ENCODE data around the gene PDZD2.
"Not testable (repeated sequence)": the region's sequence is repeated elsewhere in the genome, so short reads cannot be mapped to it uniquely, and the experiment has no call there.

PDZD2 gene

GRCh38 chr5:32066448-32066847 lies 427.5 kb downstream of the PDZD2 start:
- no peaks in the 10 kb centered on the region for H3K9me3 ChIP-seq (ENCODE audit: control insufficient read depth, insufficient read depth, low read length)
- H3K9ac ChIP-seq (ENCODE audit: low read depth, low read length), result no peak overlapping the region
- no peaks in the 10 kb centered on the region for H3K27me3 ChIP-seq (ENCODE audit: control insufficient read depth, insufficient read depth, low read length)
- H3K4me1 ChIP-seq (ENCODE audit: control insufficient read depth, insufficient read depth, low read length), result no peaks in the 10 kb centered on the region
- no peaks in the 10 kb centered on the region for H3K36me3 ChIP-seq (ENCODE audit: control insufficient read depth, insufficient read depth, low read length)
- H3K4me3 ChIP-seq (ENCODE audit: low read depth, low read length), result no peak overlapping the region

GRCh38 chr5:32067774-32068470 lies 429.0 kb downstream of the PDZD2 start:
- no peak overlapping the region for H3K4me3 ChIP-seq (ENCODE audit: low read depth, low read length)
- H3K36me3 ChIP-seq (ENCODE audit: control insufficient read depth, insufficient read depth, low read length), result no peaks in the 10 kb centered on the region
- no peaks in the 10 kb centered on the region for H3K9me3 ChIP-seq (ENCODE audit: control insufficient read depth, insufficient read depth, low read length)
- H3K4me1 ChIP-seq (ENCODE audit: control insufficient read depth, insufficient read depth, low read length), result no peaks in the 10 kb centered on the region
- no peak overlapping the region for H3K9ac ChIP-seq (ENCODE audit: low read depth, low read length)
- H3K27me3 ChIP-seq (ENCODE audit: control insufficient read depth, insufficient read depth, low read length), result no peaks in the 10 kb centered on the region

- H3K36me3 ChIP-seq (ENCODE audit: control insufficient read depth, insufficient read depth, low read length), result no peaks in the 10 kb centered on the region
Measured at GRCh38 chr5:32068561-32068960, 429.6 kb downstream of the PDZD2 start.

GRCh38 chr5:32069396-32069795 lies 430.5 kb downstream of the PDZD2 start:
- no peaks in the 10 kb centered on the region for H3K9me3 ChIP-seq (ENCODE audit: control insufficient read depth, insufficient read depth, low read length)
- no peaks in the 10 kb centered on the region for H3K4me1 ChIP-seq (ENCODE audit: control insufficient read depth, insufficient read depth, low read length)
- no peak overlapping the region for H3K9ac ChIP-seq (ENCODE audit: low read depth, low read length)
- no peaks in the 10 kb centered on the region for H3K27me3 ChIP-seq (ENCODE audit: control insufficient read depth, insufficient read depth, low read length)
- no peaks in the 10 kb centered on the region for H3K36me3 ChIP-seq (ENCODE audit: control insufficient read depth, insufficient read depth, low read length)
- H3K4me3 ChIP-seq (ENCODE audit: low read depth, low read length), result no peak overlapping the region

More at GRCh38 chr5:32068561-32068960, 429.6 kb downstream of the PDZD2 start:
- no peak overlapping the region for H3K9ac ChIP-seq (ENCODE audit: low read depth, low read length)
- no peaks in the 10 kb centered on the region for H3K4me1 ChIP-seq (ENCODE audit: control insufficient read depth, insufficient read depth, low read length)
- H3K4me3 ChIP-seq (ENCODE audit: low read depth, low read length), result no peak overlapping the region
- no peaks in the 10 kb centered on the region for H3K27me3 ChIP-seq (ENCODE audit: control insufficient read depth, insufficient read depth, low read length)
- H3K9me3 ChIP-seq (ENCODE audit: control insufficient read depth, insufficient read depth, low read length), result no peaks in the 10 kb centered on the region

GRCh38 chr5:32071351-32071944 lies 432.5 kb downstream of the PDZD2 start:
- H3K27me3 ChIP-seq (ENCODE audit: control insufficient read depth, insufficient read depth, low read length), result no peaks in the 10 kb centered on the region
- H3K9me3 ChIP-seq (ENCODE audit: control insufficient read depth, insufficient read depth, low read length), result no peaks in the 10 kb centered on the region
- no peaks in the 10 kb centered on the region for H3K36me3 ChIP-seq (ENCODE audit: control insufficient read depth, insufficient read depth, low read length)
- H3K4me3 ChIP-seq (ENCODE audit: low read depth, low read length), result no peak overlapping the region
- no peak overlapping the region for H3K9ac ChIP-seq (ENCODE audit: low read depth, low read length)
- H3K4me1 ChIP-seq (ENCODE audit: control insufficient read depth, insufficient read depth, low read length), result no peaks in the 10 kb centered on the region

GRCh38 chr5:32072054-32072453 lies 433.1 kb downstream of the PDZD2 start:
- Histone ChIP-seq H3K4me3 (ENCODE audit: low read depth, low read length) (no peak overlapping the region), H3K36me3 (ENCODE audit: control insufficient read depth, insufficient read depth, low read length) (no peaks in the 10 kb centered on the region), H3K9ac (ENCODE audit: low read depth, low read length) (no peak overlapping the region), H3K27me3 (ENCODE audit: control insufficient read depth, insufficient read depth, low read length) (no peaks in the 10 kb centered on the region), H3K9me3 (ENCODE audit: control insufficient read depth, insufficient read depth, low read length) (no peaks in the 10 kb centered on the region), H3K4me1 (ENCODE audit: control insufficient read depth, insufficient read depth, low read length) (no peaks in the 10 kb centered on the region)

- no peaks in the 10 kb centered on the region for H3K9me3 ChIP-seq (ENCODE audit: control insufficient read depth, insufficient read depth, low read length)
- no peaks in the 10 kb centered on the region for H3K36me3 ChIP-seq (ENCODE audit: control insufficient read depth, insufficient read depth, low read length)
- H3K9ac ChIP-seq (ENCODE audit: low read depth, low read length), result no peak overlapping the region
- no peak overlapping the region for H3K4me3 ChIP-seq (ENCODE audit: low read depth, low read length)
- no peaks in the 10 kb centered on the region for H3K27me3 ChIP-seq (ENCODE audit: control insufficient read depth, insufficient read depth, low read length)
- no peaks in the 10 kb centered on the region for H3K4me1 ChIP-seq (ENCODE audit: control insufficient read depth, insufficient read depth, low read length)
Measured at GRCh38 chr5:32074401-32074800, 435.5 kb downstream of the PDZD2 start.

- no peaks in the 10 kb centered on the region for H3K9me3 ChIP-seq (ENCODE audit: control insufficient read depth, insufficient read depth, low read length)
- H3K4me3 ChIP-seq (ENCODE audit: low read depth, low read length), result no peak overlapping the region
- no peaks in the 10 kb centered on the region for H3K27me3 ChIP-seq (ENCODE audit: control insufficient read depth, insufficient read depth, low read length)
- H3K36me3 ChIP-seq (ENCODE audit: control insufficient read depth, insufficient read depth, low read length), result no peaks in the 10 kb centered on the region
- H3K9ac ChIP-seq (ENCODE audit: low read depth, low read length), result no peak overlapping the region
- no peaks in the 10 kb centered on the region for H3K4me1 ChIP-seq (ENCODE audit: control insufficient read depth, insufficient read depth, low read length)
Measured at GRCh38 chr5:32076699-32077695, 438.1 kb downstream of the PDZD2 start.

GRCh38 chr5:32078855-32079254 lies 439.9 kb downstream of the PDZD2 start:
- not testable (repeated sequence) for H3K27me3 ChIP-seq (ENCODE audit: control insufficient read depth, insufficient read depth, low read length); H3K4me1 ChIP-seq (ENCODE audit: control insufficient read depth, insufficient read depth, low read length); H3K9me3 ChIP-seq (ENCODE audit: control insufficient read depth, insufficient read depth, low read length); H3K36me3 ChIP-seq (ENCODE audit: control insufficient read depth, insufficient read depth, low read length); H3K4me3 ChIP-seq (ENCODE audit: low read depth, low read length); H3K9ac ChIP-seq (ENCODE audit: low read depth, low read length)

- H3K9me3 ChIP-seq (ENCODE audit: control insufficient read depth, insufficient read depth, low read length); H3K4me1 ChIP-seq (ENCODE audit: control insufficient read depth, insufficient read depth, low read length); H3K27me3 ChIP-seq (ENCODE audit: control insufficient read depth, insufficient read depth, low read length); H3K9ac ChIP-seq (ENCODE audit: low read depth, low read length); H3K4me3 ChIP-seq (ENCODE audit: low read depth, low read length); H3K36me3 ChIP-seq (ENCODE audit: control insufficient read depth, insufficient read depth, low read length): not testable (repeated sequence)
Measured at GRCh38 chr5:32080565-32080964, 441.6 kb downstream of the PDZD2 start.

- H3K36me3 ChIP-seq (ENCODE audit: control insufficient read depth, insufficient read depth, low read length), result no peaks in the 10 kb centered on the region
- H3K4me3 ChIP-seq (ENCODE audit: low read depth, low read length), result no peak overlapping the region
- no peaks in the 10 kb centered on the region for H3K27me3 ChIP-seq (ENCODE audit: control insufficient read depth, insufficient read depth, low read length)
- no peaks in the 10 kb centered on the region for H3K4me1 ChIP-seq (ENCODE audit: control insufficient read depth, insufficient read depth, low read length)
- H3K9ac ChIP-seq (ENCODE audit: low read depth, low read length), result no peak overlapping the region
- no peaks in the 10 kb centered on the region for H3K9me3 ChIP-seq (ENCODE audit: control insufficient read depth, insufficient read depth, low read length)
Measured at GRCh38 chr5:32082701-32083100, 443.8 kb downstream of the PDZD2 start.
